Measurements from ENCODE around the gene RGS19.

RGS19 gene

DNA sequence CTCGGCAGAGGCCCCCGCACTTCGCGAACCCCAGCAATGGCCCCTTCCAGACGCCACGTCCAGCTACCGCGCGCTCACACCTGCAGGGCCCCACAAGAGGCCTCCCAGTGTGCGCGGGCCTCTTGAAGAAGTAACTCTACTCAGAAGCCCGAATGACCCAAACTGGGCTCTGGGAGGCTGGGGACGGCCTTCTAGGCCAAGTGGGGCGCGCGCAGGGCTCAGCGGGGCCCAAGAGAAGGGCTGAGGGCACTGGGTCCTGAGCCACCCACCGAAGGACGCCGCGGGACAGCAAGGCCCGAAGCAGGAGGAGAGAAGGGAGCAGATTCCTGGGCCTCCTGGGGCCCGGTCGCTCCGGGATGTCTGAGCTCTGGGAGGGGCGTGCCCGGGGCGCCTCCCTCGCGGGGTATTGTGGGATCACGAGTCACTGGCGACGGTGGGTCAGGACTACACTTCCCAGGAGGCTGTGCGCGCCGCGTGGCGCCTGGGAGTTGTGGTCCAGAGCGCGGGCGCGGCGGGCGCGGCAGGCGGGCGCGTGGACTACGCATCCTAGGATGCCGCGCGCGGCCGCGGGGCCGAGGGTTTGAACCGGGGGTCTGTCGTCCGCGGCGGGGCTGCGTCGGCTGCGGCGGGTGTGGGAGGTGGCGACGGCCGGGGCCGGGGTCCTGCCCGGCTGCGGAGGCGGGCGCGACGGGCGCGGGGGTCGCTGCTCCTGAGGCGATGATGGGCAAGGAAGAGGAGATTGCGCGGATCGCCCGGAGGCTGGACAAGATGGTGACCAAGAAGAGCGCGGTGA, 16.5 kb downstream of the RGS19 start, which contains the start of gene TCEA2:
TCEA2 (plus strand) TSS at position 603 of the 793 bp plus-strand sequence; CDS start at position 718, 115 bp downstream.
- peak; percentile 100 for DNase-seq (ENCODE audit: insufficient read length, low spot score)
- TF ChIP-seq, protein P1, sequence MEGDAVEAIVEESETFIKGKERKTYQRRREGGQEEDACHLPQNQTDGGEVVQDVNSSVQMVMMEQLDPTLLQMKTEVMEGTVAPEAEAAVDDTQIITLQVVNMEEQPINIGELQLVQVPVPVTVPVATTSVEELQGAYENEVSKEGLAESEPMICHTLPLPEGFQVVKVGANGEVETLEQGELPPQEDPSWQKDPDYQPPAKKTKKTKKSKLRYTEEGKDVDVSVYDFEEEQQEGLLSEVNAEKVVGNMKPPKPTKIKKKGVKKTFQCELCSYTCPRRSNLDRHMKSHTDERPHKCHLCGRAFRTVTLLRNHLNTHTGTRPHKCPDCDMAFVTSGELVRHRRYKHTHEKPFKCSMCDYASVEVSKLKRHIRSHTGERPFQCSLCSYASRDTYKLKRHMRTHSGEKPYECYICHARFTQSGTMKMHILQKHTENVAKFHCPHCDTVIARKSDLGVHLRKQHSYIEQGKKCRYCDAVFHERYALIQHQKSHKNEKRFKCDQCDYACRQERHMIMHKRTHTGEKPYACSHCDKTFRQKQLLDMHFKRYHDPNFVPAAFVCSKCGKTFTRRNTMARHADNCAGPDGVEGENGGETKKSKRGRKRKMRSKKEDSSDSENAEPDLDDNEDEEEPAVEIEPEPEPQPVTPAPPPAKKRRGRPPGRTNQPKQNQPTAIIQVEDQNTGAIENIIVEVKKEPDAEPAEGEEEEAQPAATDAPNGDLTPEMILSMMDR (IDR thresholded peaks at IDR 0.05; ENCODE audit: insufficient read depth, missing control alignments): no peak
- FAIRE-seq: no peak

DNA sequence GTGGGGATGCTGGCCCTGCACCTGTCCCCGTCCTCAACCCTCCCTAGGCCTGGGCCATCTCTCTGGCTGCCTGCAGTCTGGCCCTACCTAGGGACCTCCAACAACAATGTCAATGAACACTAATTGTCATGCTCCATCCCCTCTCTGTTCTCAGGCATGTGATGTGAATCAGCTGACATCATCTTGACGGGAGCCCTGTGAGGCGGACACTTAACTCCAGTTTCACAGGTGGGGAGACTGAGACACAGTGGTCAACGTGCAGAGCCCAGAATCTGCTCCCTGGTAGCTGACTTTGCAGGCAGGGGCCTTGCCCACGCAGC, 17.1 kb downstream of the RGS19 start:
- DNase-seq (ENCODE audit: insufficient read length, low spot score) (no peak), FAIRE-seq (no peak)
- TF ChIP-seq, protein P1 (IDR thresholded peaks at IDR 0.05; ENCODE audit: insufficient read depth, missing control alignments): no peak

DNA sequence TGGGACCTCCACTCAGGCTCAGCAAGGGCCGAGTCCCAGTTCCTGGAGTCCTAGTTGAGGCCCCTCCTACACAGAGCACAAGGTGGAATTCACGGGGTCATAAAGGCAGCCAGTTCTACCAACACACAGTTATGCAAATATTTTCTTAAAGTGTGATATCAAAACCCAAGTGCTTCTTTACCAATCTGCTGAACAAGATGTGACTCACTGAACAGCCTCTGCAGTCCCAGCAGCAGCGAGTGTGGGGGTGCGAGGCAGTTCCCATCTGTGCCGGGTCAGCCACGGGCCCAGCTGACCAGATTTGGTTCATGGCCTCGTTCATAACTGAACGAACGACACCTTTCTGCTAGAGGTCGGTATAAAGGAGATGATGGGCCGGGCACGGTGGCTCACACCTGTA, 20.8 kb downstream of the RGS19 start:
- DNase-seq (ENCODE audit: insufficient read length, low spot score) (no peak), FAIRE-seq (no peak)
- TF ChIP-seq, protein P1 (IDR thresholded peaks at IDR 0.05; ENCODE audit: insufficient read depth, missing control alignments): no peak

DNA sequence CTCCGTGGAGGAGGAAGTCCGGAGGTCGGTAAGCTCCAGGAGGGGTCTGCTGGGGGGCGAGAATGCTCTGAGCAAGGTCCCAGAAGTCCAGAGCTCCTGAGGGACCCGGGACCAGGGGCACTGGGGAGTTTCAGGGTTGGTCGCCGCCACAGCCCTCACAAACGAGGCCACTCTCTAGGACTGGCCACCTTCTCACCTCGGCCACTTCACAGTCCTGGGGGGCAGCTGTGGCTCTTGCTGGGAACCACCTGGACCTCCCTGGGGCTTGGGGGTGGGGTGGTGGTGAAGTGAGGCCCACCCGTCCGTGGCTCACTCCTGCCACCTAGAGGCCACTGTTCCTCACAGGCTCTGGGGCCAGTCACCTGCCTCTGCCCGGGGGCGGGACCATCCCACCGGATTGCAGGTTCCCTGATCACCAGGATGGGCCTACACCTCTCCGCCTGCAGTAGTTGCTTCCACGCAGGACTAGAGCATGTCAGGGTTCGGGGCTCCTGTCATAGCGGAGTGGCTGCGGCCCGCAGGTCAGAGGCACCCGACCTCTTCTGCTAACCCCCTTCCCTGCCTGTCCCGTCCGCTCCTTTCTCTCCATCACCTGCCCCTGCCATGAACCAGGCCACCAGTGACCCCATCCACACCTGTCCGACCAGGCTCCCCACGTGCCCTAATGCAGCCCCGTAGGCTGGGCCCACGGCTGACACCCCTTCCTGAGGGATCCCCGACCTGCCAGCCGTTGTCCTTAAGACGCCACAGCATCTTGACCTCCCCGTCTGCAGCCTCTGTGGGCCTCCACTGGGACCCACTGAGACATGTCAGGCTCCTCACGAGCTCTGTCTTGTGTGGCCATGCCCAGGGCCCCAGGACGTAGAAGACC, 21.5 kb downstream of the RGS19 start:
- TF ChIP-seq, protein P1 (IDR thresholded peaks at IDR 0.05; ENCODE audit: insufficient read depth, missing control alignments): peak; percentile 69
- DNase-seq (ENCODE audit: insufficient read length, low spot score): peak; percentile 98
- no peak for FAIRE-seq

DNA sequence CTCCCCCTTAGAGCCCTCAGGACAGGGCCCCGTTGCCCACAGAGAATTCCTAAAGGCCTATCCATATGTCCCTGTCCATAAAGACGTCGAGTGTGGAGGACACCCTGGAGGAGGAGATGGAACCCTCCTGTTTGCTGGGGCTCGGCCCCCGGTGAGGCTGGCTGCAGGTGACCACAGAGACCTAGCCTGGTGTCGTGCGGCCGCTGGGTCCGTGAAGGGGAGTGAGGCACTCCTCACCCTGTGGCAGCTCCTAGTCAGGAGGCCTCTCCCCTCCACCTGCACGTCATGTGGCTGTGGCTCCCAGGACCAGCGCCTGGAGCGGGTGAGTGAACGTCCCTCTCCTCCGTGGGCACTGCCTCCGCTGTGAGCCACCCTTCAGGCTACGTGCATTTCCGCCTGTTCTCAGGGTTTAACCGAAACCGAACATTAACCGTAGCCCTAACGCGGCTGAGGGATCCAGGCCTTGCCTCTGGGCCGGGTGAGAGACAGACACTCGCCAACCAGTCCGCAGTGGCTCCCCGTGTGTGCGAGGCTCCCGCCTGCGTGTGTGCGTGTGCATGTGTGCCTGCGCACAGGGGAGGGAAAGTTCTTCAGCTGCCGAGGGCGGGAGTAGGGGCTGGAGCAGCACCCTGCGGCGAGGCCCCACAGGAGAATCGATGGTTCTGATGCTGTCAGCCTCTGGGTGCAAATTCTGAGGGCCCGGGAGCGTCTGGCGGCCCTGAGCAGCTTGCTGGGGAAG, 22.3 kb downstream of the RGS19 start:
- no peak for DNase-seq (ENCODE audit: insufficient read length, low spot score)

DNA sequence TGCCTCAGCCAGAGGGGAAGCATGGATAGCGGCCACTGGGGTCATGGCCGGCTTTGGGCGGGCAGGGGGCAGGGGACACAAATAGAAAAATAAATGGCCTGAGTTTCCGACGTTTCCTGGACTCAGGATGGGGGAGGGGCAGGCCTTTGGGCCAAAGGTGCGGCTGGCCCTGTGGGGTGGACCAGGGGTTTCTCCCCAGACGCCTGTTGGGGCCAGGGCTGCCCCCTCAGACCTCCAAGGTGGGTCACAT, 22.8 kb downstream of the RGS19 start:
- DNase-seq (ENCODE audit: insufficient read length, low spot score): no peak
- FAIRE-seq: no peak
- TF ChIP-seq, protein P1 (IDR thresholded peaks at IDR 0.05; ENCODE audit: insufficient read depth, missing control alignments): no peak

More for the DNA sequence above, 22.3 kb downstream of the RGS19 start:
- TF ChIP-seq, protein P1 (IDR thresholded peaks at IDR 0.05; ENCODE audit: insufficient read depth, missing control alignments): no peak
- FAIRE-seq: no peak

Data from D721Med (cell line).